CD14-positive monocyte (primary cell): ENCODE measurements around the gene SPAG17. TPM values are rescaled to one million over a fixed set of nuclear protein-coding genes. Genes with fewer than 3 reads are reported as not detected.

Experiments used
- DNase-seq, 3 donors: peaks; one replicate each; pipeline ENCODE4 v3.0.0-alpha.2; 2011 to 2022
- H2AFZ ChIP-seq: 2 replicates; pipeline ENCODE4 v1.6.0; 2012; ENCODE audit warnings: mild to moderate bottlenecking, low read depth, low read length, inconsistent platforms; ENCODE audit not compliant: insufficient read depth, poor library complexity, severe bottlenecking
- H3K27ac ChIP-seq, 2 donors: 1 replicate in 1 of 2; 2 replicates in 1 of 2; pipeline ENCODE4 v1.5.1; 2012 to 2013; ENCODE audit warnings: low read length in 2 of 2, control low read depth in 1 of 2, inconsistent platforms in 1 of 2, low read depth in 1 of 2, mild to moderate bottlenecking in 1 of 2
- H3K27me3 ChIP-seq, 2 donors: one replicate each; pipeline versions ENCODE4 v1.6.0 to v1.6.1; 2011 to 2013; ENCODE audit warnings: low read length in 2 of 2; ENCODE audit not compliant: control insufficient read depth in 2 of 2, insufficient read depth in 2 of 2
- H3K36me3 ChIP-seq, 2 donors: replicated peaks in 1 of 2; 1 replicate in 1 of 2; 2 replicates in 1 of 2; pipeline versions ENCODE4 v1.5.1 to v1.6.1; 2012 to 2013; ENCODE audit warnings: low read length in 2 of 2, control low read depth in 1 of 2, inconsistent platforms in 1 of 2, mild to moderate bottlenecking in 1 of 2; ENCODE audit not compliant: insufficient read depth in 2 of 2, control insufficient read depth in 1 of 2
- H3K4me1 ChIP-seq, 2 donors: 1 replicate in 1 of 2; 2 replicates in 1 of 2; pipeline versions ENCODE4 v1.5.1 to v1.6.1; 2012 to 2013; ENCODE audit warnings: low read length in 2 of 2, control low read depth in 1 of 2, inconsistent platforms in 1 of 2, mild to moderate bottlenecking in 1 of 2, moderate library complexity in 1 of 2; ENCODE audit not compliant: insufficient read depth in 2 of 2, control insufficient read depth in 1 of 2
- H3K4me2 ChIP-seq: replicated peaks from 2 replicates; pipeline ENCODE3; 2012; ENCODE audit warnings: low read length, moderate library complexity, mild to moderate bottlenecking; ENCODE audit not compliant: poor library complexity, severe bottlenecking; ENCODE audit errors: extremely low read depth
- H3K4me3 ChIP-seq, 3 experiments: fragments of 200-600 bp in 1 of 3; sonication (generic) in 1 of 3; replicated peaks in 1 of 3; 1 replicate in 2 of 3; 2 replicates in 1 of 3; pipeline ENCODE4 v1.5.1; 2011 to 2013; ENCODE audit warnings: low read length in 3 of 3, mild to moderate bottlenecking in 3 of 3, control low read depth in 2 of 3, low read depth in 2 of 3, inconsistent platforms in 1 of 3, moderate library complexity in 1 of 3
- H3K79me2 ChIP-seq: 2 replicates; pipeline ENCODE4 v1.6.0; 2012; ENCODE audit warnings: mild to moderate bottlenecking, control low read depth, inconsistent platforms, low read length, moderate library complexity; ENCODE audit not compliant: insufficient read depth
- H3K9ac ChIP-seq: 2 replicates; pipeline ENCODE4 v1.6.0; 2017; ENCODE audit warnings: low read length, mild to moderate bottlenecking; ENCODE audit not compliant: insufficient read depth, poor library complexity, severe bottlenecking
- H3K9me3 ChIP-seq, 2 donors: replicated peaks in 1 of 2; 1 replicate in 1 of 2; 2 replicates in 1 of 2; pipeline versions ENCODE4 v1.5.1 to v1.6.1; 2012 to 2013; ENCODE audit warnings: low read length in 2 of 2, control low read depth in 1 of 2; ENCODE audit not compliant: control insufficient read depth in 1 of 2, insufficient read depth in 1 of 2
- H4K20me1 ChIP-seq: 2 replicates; pipeline ENCODE4 v1.6.0; 2012; ENCODE audit warnings: mild to moderate bottlenecking, low read length, control low read depth, moderate library complexity; ENCODE audit not compliant: insufficient read depth
- H3K27ac Mint-ChIP-seq, 7 donors: one replicate each; pipeline ENCODE4 v1.8.0; 2020; ENCODE audit warnings: mild to moderate bottlenecking in 7 of 7, mixed read lengths in 7 of 7, moderate library complexity in 6 of 7, inconsistent platforms in 2 of 7
- H3K27me3 Mint-ChIP-seq, 3 donors: one replicate each; pipeline ENCODE4 v1.8.0; 2021 to 2022; ENCODE audit warnings: low read depth in 3 of 3, mild to moderate bottlenecking in 3 of 3, mixed read lengths in 3 of 3, moderate library complexity in 3 of 3, inconsistent platforms in 1 of 3
- H3K36me3 Mint-ChIP-seq, 2 donors: one replicate each; pipeline ENCODE4 v1.8.0; 2020; ENCODE audit warnings: mixed read lengths in 2 of 2, inconsistent platforms in 1 of 2, mild to moderate bottlenecking in 1 of 2
- H3K4me1 Mint-ChIP-seq: one replicate; pipeline ENCODE4 v1.8.0; 2020; ENCODE audit warnings: mild to moderate bottlenecking, mixed read lengths
- H3K4me3 Mint-ChIP-seq, 2 donors: one replicate each; pipeline ENCODE4 v1.8.0; 2020; ENCODE audit warnings: mild to moderate bottlenecking in 2 of 2, mixed read lengths in 2 of 2, moderate library complexity in 1 of 2
- H3K9me3 Mint-ChIP-seq, 7 donors: one replicate each; pipeline ENCODE4 v1.8.0; 2020 to 2022; ENCODE audit warnings: mixed read lengths in 7 of 7, mild to moderate bottlenecking in 6 of 7, moderate library complexity in 6 of 7, inconsistent platforms in 2 of 7
- CTCF ChIP-seq: fragments of 200-600 bp; IDR thresholded peaks from one replicate; pipeline ENCODE4 v1.8.0; 2022; ENCODE audit warnings: antibody characterized with exemption, mild to moderate bottlenecking
- WGBS: methylation state at CpG from one replicate; pipeline ENCODE4 v1.1.5; 2013; ENCODE audit warnings: missing lambda C conversion rate; ENCODE audit not compliant: insufficient coverage; 5-methylcytosine and 5-hydroxymethylcytosine counted together
- intact Hi-C, 2 donors: fragments of 100-400 bp; cut with micrococcal nuclease; formaldehyde crosslinking; loops; one replicate each; pipeline versions ENCODE4 v1.15.0 to v1.15.1; 2023
- polyA plus RNA-seq, 3 donors: library from polyadenylated mRNA; depleted of rRNA in 1 of 3; unstranded in 2 of 3; stranded (reverse) in 1 of 3; fragments of 300-500 nt in 2 of 3; fragments of >200 nt in 1 of 3; fragmentation: Illumina TruSeq in 2 of 3; gene quantifications; 1 replicate in 2 of 3; 2 replicates in 1 of 3; pipeline ENCODE4 v1.2.3, GENCODE V29; 2012 to 2021

The SPAG17 gene
- polyA plus RNA-seq, 3 donors: 0.26 to 0.87 (median 0.68) TPM

GRCh38 chr1:117911051-117911450, 274.0 kb downstream of the SPAG17 start:
- Histone ChIP-seq H3K9ac (no peak overlapping the region), H3K4me3 (no peak overlapping the region), H3K9me3 (no peaks in the 10 kb centered on the region), H3K27me3 (no peaks in the 10 kb centered on the region), H3K4me1 (no peaks in the 10 kb centered on the region), H3K27ac (no peak overlapping the region), H3K36me3 (peaks cover 99 to 100% of the 10 kb centered on the region in 2 donors), H3K4me2 (no peak overlapping the region), H2AFZ (no peak overlapping the region), H3K79me2 (no peaks in the 10 kb centered on the region), H4K20me1 (peaks cover 27% of the 10 kb centered on the region)
- H3K27ac Mint-ChIP-seq: no peak overlapping the region
- H3K4me3 Mint-ChIP-seq: no peak overlapping the region
- H3K4me1 Mint-ChIP-seq: no peaks in the 10 kb centered on the region
- no peak for TF ChIP-seq CTCF
- peaks cover 84 to 92% of the 10 kb centered on the region in 2 donors for H3K36me3 Mint-ChIP-seq
- H3K27me3 Mint-ChIP-seq: no peaks in the 10 kb centered on the region
- intact Hi-C loops: no loop called here
- no peak for DNase-seq
- peaks cover 0 to 1% (median 0%) of the 10 kb centered on the region in 7 donors for H3K9me3 Mint-ChIP-seq

- H2AFZ ChIP-seq: no peak overlapping the region
Measured at GRCh38 chr1:117905019-117905418, 280.0 kb downstream of the SPAG17 start.

More at GRCh38 chr1:117905019-117905418, 280.0 kb downstream of the SPAG17 start:
- 100% methylated on average over 2 of the region's 2 CpGs for WGBS
- Mint-ChIP-seq H3K36me3 (peaks cover 81 to 94% of the 10 kb centered on the region in 2 donors), H3K4me1 (no peaks in the 10 kb centered on the region), H3K4me3 (no peak overlapping the region), H3K27ac (peak overlapping the region in 1 of 7 donors; percentile 3), H3K9me3 (no peaks in the 10 kb centered on the region), H3K27me3 (no peaks in the 10 kb centered on the region)
- Histone ChIP-seq H3K27me3 (no peaks in the 10 kb centered on the region), H3K4me2 (no peak overlapping the region), H3K9ac (no peak overlapping the region), H3K79me2 (no peaks in the 10 kb centered on the region), H3K4me3 (no peak overlapping the region), H3K27ac (no peak overlapping the region), H4K20me1 (peaks cover 4% of the 10 kb centered on the region), H3K36me3 (peaks cover 91 to 99% of the 10 kb centered on the region in 2 donors), H3K4me1 (no peaks in the 10 kb centered on the region), H3K9me3 (no peaks in the 10 kb centered on the region)
- intact Hi-C loops: no loop called here
- DNase-seq: no peak
- TF ChIP-seq CTCF: no peak
